Measurements from ENCODE around the gene B4GALT5.

B4GALT5 gene

DNA sequence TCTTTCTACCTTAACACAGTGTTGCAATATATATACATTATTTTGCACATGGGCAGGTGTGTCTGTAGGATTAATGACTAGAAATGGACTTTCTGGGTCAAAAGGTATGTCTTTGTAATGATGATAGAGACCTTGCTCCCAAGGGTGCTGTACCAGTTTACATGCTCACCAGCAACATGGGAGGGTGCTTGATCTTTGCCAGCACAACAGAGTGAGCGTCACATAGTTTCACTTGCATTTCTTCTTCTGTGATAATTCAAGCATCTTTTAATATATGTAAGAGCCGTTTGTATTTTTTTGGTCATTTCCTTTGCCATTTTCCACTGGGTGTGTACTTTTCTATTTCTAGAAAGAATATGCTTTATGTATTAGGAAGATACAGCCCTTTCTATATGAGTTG is 23.6 kb upstream of the B4GALT5 start (continued):
- no peak for TF ChIP-seq ESRRG (CRISPR knock-in tag; IDR thresholded peaks at IDR 0.05)

DNA sequence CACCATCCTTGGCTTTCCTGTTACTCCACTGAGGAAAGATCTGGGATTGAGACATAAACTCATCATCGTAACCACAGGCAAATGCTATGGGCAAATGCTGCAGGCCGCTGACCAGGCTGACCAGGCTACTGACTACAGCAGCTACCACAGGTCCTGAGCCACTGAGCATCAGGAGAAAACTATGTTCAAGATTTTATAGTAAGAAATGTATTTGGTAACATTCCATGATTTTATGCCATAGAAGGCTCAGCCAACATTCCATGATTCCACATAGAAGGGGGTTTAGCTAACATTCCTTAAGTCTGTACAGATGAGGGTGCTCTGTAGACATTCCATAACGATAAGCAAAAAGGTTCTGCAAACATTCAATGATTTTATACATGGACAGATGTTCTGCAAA is 16.1 kb upstream of the B4GALT5 start:
- no peak for ATAC-seq
- no peak for TF ChIP-seq ZNF8 (CRISPR knock-in tag; IDR thresholded peaks at IDR 0.05)
- TF ChIP-seq, protein P1, sequence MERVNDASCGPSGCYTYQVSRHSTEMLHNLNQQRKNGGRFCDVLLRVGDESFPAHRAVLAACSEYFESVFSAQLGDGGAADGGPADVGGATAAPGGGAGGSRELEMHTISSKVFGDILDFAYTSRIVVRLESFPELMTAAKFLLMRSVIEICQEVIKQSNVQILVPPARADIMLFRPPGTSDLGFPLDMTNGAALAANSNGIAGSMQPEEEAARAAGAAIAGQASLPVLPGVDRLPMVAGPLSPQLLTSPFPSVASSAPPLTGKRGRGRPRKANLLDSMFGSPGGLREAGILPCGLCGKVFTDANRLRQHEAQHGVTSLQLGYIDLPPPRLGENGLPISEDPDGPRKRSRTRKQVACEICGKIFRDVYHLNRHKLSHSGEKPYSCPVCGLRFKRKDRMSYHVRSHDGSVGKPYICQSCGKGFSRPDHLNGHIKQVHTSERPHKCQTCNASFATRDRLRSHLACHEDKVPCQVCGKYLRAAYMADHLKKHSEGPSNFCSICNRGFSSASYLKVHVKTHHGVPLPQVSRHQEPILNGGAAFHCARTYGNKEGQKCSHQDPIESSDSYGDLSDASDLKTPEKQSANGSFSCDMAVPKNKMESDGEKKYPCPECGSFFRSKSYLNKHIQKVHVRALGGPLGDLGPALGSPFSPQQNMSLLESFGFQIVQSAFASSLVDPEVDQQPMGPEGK (CRISPR knock-in tag; IDR thresholded peaks at IDR 0.05; ENCODE audit: borderline replicate concordance) = no peak
- TF ChIP-seq BACH2 (CRISPR knock-in tag; IDR thresholded peaks at IDR 0.05; ENCODE audit: borderline replicate concordance) = no peak
- TF ChIP-seq ZNF565 (CRISPR knock-in tag; conservative IDR thresholded peaks at IDR 0.05; ENCODE audit: low read depth) = no peak
- TF ChIP-seq, protein P2, sequence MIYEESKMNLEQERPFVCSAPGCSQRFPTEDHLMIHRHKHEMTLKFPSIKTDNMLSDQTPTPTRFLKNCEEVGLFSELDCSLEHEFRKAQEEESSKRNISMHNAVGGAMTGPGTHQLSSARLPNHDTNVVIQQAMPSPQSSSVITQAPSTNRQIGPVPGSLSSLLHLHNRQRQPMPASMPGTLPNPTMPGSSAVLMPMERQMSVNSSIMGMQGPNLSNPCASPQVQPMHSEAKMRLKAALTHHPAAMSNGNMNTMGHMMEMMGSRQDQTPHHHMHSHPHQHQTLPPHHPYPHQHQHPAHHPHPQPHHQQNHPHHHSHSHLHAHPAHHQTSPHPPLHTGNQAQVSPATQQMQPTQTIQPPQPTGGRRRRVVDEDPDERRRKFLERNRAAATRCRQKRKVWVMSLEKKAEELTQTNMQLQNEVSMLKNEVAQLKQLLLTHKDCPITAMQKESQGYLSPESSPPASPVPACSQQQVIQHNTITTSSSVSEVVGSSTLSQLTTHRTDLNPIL (CRISPR knock-in tag; IDR thresholded peaks at IDR 0.05; ENCODE audit: low read depth) = no peak
- TF ChIP-seq ARNTL (CRISPR knock-in tag; IDR thresholded peaks at IDR 0.05; ENCODE audit: borderline replicate concordance, low read depth) = no peak
- TF ChIP-seq ESRRG (CRISPR knock-in tag; IDR thresholded peaks at IDR 0.05) = no peak
- TF ChIP-seq, protein P3, sequence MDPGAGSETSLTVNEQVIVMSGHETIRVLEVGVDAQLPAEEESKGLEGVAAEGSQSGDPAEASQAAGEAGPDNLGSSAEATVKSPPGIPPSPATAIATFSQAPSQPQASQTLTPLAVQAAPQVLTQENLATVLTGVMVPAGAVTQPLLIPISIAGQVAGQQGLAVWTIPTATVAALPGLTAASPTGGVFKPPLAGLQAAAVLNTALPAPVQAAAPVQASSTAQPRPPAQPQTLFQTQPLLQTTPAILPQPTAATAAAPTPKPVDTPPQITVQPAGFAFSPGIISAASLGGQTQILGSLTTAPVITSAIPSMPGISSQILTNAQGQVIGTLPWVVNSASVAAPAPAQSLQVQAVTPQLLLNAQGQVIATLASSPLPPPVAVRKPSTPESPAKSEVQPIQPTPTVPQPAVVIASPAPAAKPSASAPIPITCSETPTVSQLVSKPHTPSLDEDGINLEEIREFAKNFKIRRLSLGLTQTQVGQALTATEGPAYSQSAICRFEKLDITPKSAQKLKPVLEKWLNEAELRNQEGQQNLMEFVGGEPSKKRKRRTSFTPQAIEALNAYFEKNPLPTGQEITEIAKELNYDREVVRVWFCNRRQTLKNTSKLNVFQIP (CRISPR knock-in tag; IDR thresholded peaks at IDR 0.05; ENCODE audit: borderline replicate concordance, low read depth) = no peak

DNA sequence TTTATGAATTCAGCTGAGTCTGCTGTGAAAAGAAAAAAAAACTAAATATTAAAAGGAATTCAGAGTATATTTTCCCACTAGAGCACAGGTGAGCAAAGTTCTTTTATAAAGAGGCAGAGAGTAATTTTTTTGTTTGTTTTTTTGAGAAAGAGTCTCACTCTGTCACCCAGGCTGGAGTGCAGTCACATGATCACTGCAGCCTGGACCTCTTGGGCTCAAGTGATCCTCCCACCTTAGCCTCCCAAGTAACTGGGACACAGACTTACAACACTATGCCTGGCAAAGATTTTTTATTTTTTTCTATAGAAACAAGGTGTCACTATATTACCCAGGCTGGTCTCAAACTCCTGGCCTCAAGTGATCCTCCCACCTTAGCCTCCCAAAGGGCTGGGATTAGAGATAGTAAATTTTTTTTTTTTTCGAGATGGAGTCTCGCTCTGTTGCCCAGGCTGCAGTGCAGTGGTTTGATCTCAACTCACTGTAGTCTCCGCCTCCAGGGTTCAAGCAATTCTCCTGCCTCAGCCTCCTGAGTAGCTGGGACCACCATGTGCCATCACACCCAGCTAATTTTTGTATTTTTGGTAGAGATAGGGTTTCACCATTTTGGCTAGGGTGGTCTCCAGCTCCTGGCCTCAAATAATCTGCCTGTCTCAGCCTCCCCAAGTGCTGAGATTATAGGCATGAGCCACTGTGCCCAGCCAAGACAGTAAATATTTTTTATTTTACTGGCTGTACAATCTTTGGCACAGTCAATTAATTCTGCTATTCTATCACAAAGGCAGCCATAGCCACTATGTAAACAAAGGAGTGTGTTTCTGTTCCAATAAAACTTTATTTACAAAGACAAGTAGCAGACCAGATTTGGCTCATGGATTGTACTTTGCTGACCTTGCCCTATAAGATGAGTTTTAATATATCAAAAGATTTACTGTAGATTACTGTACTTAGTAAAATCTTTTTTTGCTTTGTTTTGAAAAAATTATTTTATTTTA is 14.5 kb upstream of the B4GALT5 start:
- ATAC-seq = no peak
- no peak for TF ChIP-seq ZNF70 (CRISPR knock-in tag; IDR thresholded peaks at IDR 0.05)
- TF ChIP-seq SNAI2 (CRISPR knock-in tag; IDR thresholded peaks at IDR 0.05) = no peak
- TF ChIP-seq CSDC2 (CRISPR knock-in tag; IDR thresholded peaks at IDR 0.05) = no peak
- TF ChIP-seq ARNTL (CRISPR knock-in tag; IDR thresholded peaks at IDR 0.05; ENCODE audit: borderline replicate concordance, low read depth) = no peak
- TF ChIP-seq RARB (CRISPR knock-in tag; IDR thresholded peaks at IDR 0.05) = no peak
- no peak for TF ChIP-seq ESRRG (CRISPR knock-in tag; IDR thresholded peaks at IDR 0.05)

DNA sequence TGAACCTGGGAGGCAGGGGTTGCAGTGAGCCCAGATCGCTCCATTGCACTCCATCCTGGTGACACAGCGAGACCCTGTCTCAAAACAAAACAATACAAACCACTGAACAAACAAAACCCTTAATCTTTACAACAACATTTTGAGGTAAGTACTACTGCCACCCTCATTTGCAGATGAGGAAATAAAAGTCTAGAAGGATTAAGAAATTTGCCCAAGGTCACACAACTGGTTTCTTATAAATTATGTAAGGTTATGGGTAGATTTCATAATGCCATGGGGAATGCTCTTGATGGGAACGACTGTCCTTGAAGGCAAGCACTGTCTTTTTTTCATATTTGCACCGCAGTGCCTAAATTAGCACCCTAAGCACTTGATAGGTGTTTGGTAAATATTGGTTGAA is 13.8 kb upstream of the B4GALT5 start:
- no peak for ATAC-seq
- TF ChIP-seq ZC3H10 (CRISPR knock-in tag; IDR thresholded peaks at IDR 0.05) (no peak), ESRRG (CRISPR knock-in tag; IDR thresholded peaks at IDR 0.05) (no peak), BACH2 (CRISPR knock-in tag; IDR thresholded peaks at IDR 0.05; ENCODE audit: borderline replicate concordance) (no peak)
- TF ChIP-seq, protein P3 (CRISPR knock-in tag; IDR thresholded peaks at IDR 0.05; ENCODE audit: borderline replicate concordance, low read depth) = no peak
- TF ChIP-seq, protein P1 (CRISPR knock-in tag; IDR thresholded peaks at IDR 0.05; ENCODE audit: borderline replicate concordance) = no peak

DNA sequence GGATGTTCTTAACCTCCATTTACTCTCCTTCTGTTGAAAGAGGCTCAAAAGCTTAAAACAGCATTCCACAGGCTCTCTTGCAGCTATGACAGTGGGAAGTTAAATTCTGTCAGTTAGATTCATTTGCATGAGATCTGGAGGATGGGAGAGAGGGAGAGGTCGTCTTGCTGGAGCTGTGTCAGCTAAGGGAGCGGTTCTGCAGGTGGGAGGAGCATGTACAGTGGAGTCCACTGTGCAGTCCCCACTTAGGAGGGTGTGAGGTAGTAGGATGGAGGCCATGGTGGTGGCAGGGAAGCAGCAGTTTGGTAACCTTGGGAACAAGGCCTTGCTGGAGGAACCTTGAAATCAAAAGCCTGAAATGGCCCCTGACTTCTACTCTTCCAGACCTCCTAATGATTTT is 12.0 kb upstream of the B4GALT5 start:
- no peak for ATAC-seq
- TF ChIP-seq OSR1 (CRISPR knock-in tag; IDR thresholded peaks at IDR 0.05) = no peak
- TF ChIP-seq BACH2 (CRISPR knock-in tag; IDR thresholded peaks at IDR 0.05; ENCODE audit: borderline replicate concordance) = no peak
- TF ChIP-seq PPARA (CRISPR knock-in tag; IDR thresholded peaks at IDR 0.05; ENCODE audit: borderline replicate concordance) = no peak
- TF ChIP-seq, protein P4, sequence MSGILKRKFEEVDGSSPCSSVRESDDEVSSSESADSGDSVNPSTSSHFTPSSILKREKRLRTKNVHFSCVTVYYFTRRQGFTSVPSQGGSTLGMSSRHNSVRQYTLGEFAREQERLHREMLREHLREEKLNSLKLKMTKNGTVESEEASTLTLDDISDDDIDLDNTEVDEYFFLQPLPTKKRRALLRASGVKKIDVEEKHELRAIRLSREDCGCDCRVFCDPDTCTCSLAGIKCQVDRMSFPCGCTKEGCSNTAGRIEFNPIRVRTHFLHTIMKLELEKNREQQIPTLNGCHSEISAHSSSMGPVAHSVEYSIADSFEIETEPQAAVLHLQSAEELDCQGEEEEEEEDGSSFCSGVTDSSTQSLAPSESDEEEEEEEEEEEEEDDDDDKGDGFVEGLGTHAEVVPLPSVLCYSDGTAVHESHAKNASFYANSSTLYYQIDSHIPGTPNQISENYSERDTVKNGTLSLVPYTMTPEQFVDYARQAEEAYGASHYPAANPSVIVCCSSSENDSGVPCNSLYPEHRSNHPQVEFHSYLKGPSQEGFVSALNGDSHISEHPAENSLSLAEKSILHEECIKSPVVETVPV (CRISPR knock-in tag; IDR thresholded peaks at IDR 0.05) = no peak
- TF ChIP-seq ZNF70 (CRISPR knock-in tag; IDR thresholded peaks at IDR 0.05) = no peak
- TF ChIP-seq, protein P5, sequence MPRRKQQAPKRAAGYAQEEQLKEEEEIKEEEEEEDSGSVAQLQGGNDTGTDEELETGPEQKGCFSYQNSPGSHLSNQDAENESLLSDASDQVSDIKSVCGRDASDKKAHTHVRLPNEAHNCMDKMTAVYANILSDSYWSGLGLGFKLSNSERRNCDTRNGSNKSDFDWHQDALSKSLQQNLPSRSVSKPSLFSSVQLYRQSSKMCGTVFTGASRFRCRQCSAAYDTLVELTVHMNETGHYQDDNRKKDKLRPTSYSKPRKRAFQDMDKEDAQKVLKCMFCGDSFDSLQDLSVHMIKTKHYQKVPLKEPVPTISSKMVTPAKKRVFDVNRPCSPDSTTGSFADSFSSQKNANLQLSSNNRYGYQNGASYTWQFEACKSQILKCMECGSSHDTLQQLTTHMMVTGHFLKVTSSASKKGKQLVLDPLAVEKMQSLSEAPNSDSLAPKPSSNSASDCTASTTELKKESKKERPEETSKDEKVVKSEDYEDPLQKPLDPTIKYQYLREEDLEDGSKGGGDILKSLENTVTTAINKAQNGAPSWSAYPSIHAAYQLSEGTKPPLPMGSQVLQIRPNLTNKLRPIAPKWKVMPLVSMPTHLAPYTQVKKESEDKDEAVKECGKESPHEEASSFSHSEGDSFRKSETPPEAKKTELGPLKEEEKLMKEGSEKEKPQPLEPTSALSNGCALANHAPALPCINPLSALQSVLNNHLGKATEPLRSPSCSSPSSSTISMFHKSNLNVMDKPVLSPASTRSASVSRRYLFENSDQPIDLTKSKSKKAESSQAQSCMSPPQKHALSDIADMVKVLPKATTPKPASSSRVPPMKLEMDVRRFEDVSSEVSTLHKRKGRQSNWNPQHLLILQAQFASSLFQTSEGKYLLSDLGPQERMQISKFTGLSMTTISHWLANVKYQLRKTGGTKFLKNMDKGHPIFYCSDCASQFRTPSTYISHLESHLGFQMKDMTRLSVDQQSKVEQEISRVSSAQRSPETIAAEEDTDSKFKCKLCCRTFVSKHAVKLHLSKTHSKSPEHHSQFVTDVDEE (CRISPR knock-in tag; IDR thresholded peaks at IDR 0.05) = no peak
- TF ChIP-seq ISL1 (CRISPR knock-in tag; IDR thresholded peaks at IDR 0.05) = no peak
- no peak for TF ChIP-seq ESRRG (CRISPR knock-in tag; IDR thresholded peaks at IDR 0.05)
- TF ChIP-seq ZC3H10 (CRISPR knock-in tag; IDR thresholded peaks at IDR 0.05) = no peak
- TF ChIP-seq ARNTL (CRISPR knock-in tag; IDR thresholded peaks at IDR 0.05; ENCODE audit: borderline replicate concordance, low read depth) = no peak
- no peak for TF ChIP-seq ZNF8 (CRISPR knock-in tag; IDR thresholded peaks at IDR 0.05)
- no peak for TF ChIP-seq ZNF565 (CRISPR knock-in tag; conservative IDR thresholded peaks at IDR 0.05; ENCODE audit: low read depth)

Data from SK-N-SH treated with all-trans-retinoic acid at 6 μM for 48 hours (cell line).